GM19023 (cell line): ENCODE measurements around the gene TDRKH.
"Not testable (repeated sequence)": the region's sequence is repeated elsewhere in the genome, so short reads cannot be mapped to it uniquely, and the experiment has no call there.

Experiments
- ATAC-seq: cut with Tn5 transposase; IDR thresholded peaks from one replicate; pipeline ENCODE4 v1.9.1; 2021; ENCODE audit warnings: mild to moderate bottlenecking, moderate library complexity; ENCODE audit not compliant: unreplicated experiment

TDRKH gene

GRCh38 chr1:151768351-151769066, 21.8 kb downstream of the TDRKH start:
- not testable (repeated sequence) for ATAC-seq

- ATAC-seq, result no peak
These were observed 26.3 kb downstream of the TDRKH start for GRCh38 chr1:151763990-151764389.

- peak; percentile 98 for ATAC-seq
These were observed 27.1 kb downstream of the TDRKH start, which contains the start of gene MRPL9 for GRCh38 chr1:151762941-151763921. MRPL9 (minus strand) TSS chr1:151763496; CDS start chr1:151763479, 17 bp downstream.

GRCh38 chr1:151760597-151761385, 29.5 kb downstream of the TDRKH start:
- ATAC-seq, result no peak

GRCh38 chr1:151759241-151759640, 31.1 kb downstream of the TDRKH start:
- ATAC-seq, result no peak

- no peak for ATAC-seq
These were observed 34.0 kb downstream of the TDRKH start for GRCh38 chr1:151756291-151756690.

GRCh38 chr1:151741516-151741915, 48.8 kb downstream of the TDRKH start:
- ATAC-seq, result no peak

- ATAC-seq, result no peak
These were observed 50.5 kb downstream of the TDRKH start for GRCh38 chr1:151739590-151740355.

- ATAC-seq, result no peak
These were observed 52.8 kb downstream of the TDRKH start for GRCh38 chr1:151737479-151737878.

GRCh38 chr1:151737026-151737425, 53.3 kb downstream of the TDRKH start:
- no peak for ATAC-seq

GRCh38 chr1:151733995-151734394, 56.3 kb downstream of the TDRKH start:
- not testable (repeated sequence) for ATAC-seq

- no peak for ATAC-seq
These were observed 57.2 kb downstream of the TDRKH start for GRCh38 chr1:151733126-151733525.

- no peak for ATAC-seq
These were observed 60.4 kb downstream of the TDRKH start for GRCh38 chr1:151729966-151730291.

GRCh38 chr1:151729157-151729965, 60.9 kb downstream of the TDRKH start:
- ATAC-seq, result no peak

- ATAC-seq, result no peak
These were observed 61.9 kb downstream of the TDRKH start for GRCh38 chr1:151728151-151729054.

- ATAC-seq, result no peak
These were observed 66.5 kb downstream of the TDRKH start for GRCh38 chr1:151723726-151724370.
